H1 (cell line): ENCODE measurements around the gene PCNA. TPM values are rescaled to one million over a fixed set of nuclear protein-coding genes. Genes with fewer than 3 reads are reported as not detected.

Source experiments
- CBX8 ChIP-seq: fragments of 300-800, 300-1000 bp; sonication (generic); IDR thresholded peaks from 2 replicates; pipeline ENCODE4 v1.7.1; 2016; ENCODE audit warnings: low read depth, low read length, borderline replicate concordance
- CHD7 ChIP-seq: fragments of 300-600 bp; sonication (generic); IDR thresholded peaks from 2 replicates; pipeline ENCODE4 v1.7.1; 2012; ENCODE audit warnings: low read length, moderate library complexity, mild to moderate bottlenecking, inconsistent platforms; ENCODE audit not compliant: insufficient replicate concordance
- CREB1 ChIP-seq: IDR thresholded peaks from 2 replicates; pipeline ENCODE4 v1.6.1; 2012; ENCODE audit warnings: inconsistent platforms
- FOSL1 ChIP-seq: IDR thresholded peaks from 2 replicates; pipeline ENCODE4 v1.6.1; 2011; ENCODE audit warnings: mild to moderate bottlenecking, low read depth, low read length, moderate library complexity; ENCODE audit not compliant: insufficient read depth
- PHF8 ChIP-seq: fragments of 200-600 bp; sonication (generic); conservative IDR thresholded peaks from 2 replicates; pipeline ENCODE4 v1.7.1; 2012; ENCODE audit warnings: low read depth, mild to moderate bottlenecking, inconsistent platforms, low read length, moderate library complexity
- RBBP5 ChIP-seq: IDR thresholded peaks from 2 replicates; pipeline ENCODE4 v1.7.1; 2012; ENCODE audit warnings: low read depth, mild to moderate bottlenecking, inconsistent platforms, low read length, moderate library complexity, borderline replicate concordance
- RXRA ChIP-seq: IDR thresholded peaks from 2 replicates; pipeline ENCODE4 v1.6.1; 2011; ENCODE audit warnings: low read depth, mild to moderate bottlenecking, low read length, moderate library complexity; ENCODE audit not compliant: insufficient read depth
- SIRT6 ChIP-seq: IDR thresholded peaks from one replicate; pipeline ENCODE4 v1.7.1; 2012; ENCODE audit warnings: low read length, inconsistent platforms
- TBP ChIP-seq: IDR thresholded peaks from 2 replicates; pipeline ENCODE4 v1.6.1; 2011; ENCODE audit warnings: low read depth, low read length, improper control_type of control experiment
- TCF12 ChIP-seq: IDR thresholded peaks from 2 replicates; pipeline ENCODE4 v1.6.1; 2011; ENCODE audit warnings: low read depth, mild to moderate bottlenecking, low read length
- polyA plus RNA-seq, 7 experiments: library from polyadenylated mRNA; depleted of rRNA in 3 of 7; stranded (reverse) in 5 of 7; unstranded in 2 of 7; fragments of >200 nt in 5 of 7; fragments of 200-250 nt in 2 of 7; gene quantifications; 1 replicate in 5 of 7; 2 replicates in 1 of 7; 4 replicates in 1 of 7; pipeline versions ENCODE4 v1.2.1 to v1.2.3, GENCODE V29; 2011 to 2013; ENCODE audit warnings: missing spikeins in 2 of 7, mixed read lengths in 2 of 7
- total RNA-seq: library from RNA; stranded (reverse); fragmentation: NEBNext Ultra II Directional; extraction: Animal tissue kit (Norgen Biotek cat#: 25700); gene quantifications from 2 replicates; pipeline ENCODE4 v1.2.1, GENCODE V29; 2021

The PCNA gene
- total and polyA plus RNA-seq, 2 of the 8 experiments (the other 6 are each of a cell fraction or from before 2014, with no cell fraction given), result 290 to 737 TPM

GRCh38 chr20:5164645-5165625, 45.2 kb upstream of the PCNA start (continued):
- TF ChIP-seq TBP (no peak), CHD7 (no peak), PHF8 (no peak), CBX8 (no peak), FOSL1 (no peak), SIRT6 (no peak), TCF12 (no peak), RXRA (no peak), RBBP5 (no peak), CREB1 (no peak)
